Measurements from ENCODE around the gene TENM4. TPM values are rescaled to one million over a fixed set of nuclear protein-coding genes. Genes with fewer than 3 reads are reported as not detected.

TENM4 gene
- total RNA-seq, 1 donor from 2014 or later = 3.8 TPM

GRCh38 chr11:79390477-79390876 is 50.4 kb downstream of the TENM4 start:
- Mint-ChIP-seq H3K9me3 (ENCODE audit: low read depth) (no peaks in the 10 kb centered on the region), H3K27ac (ENCODE audit: unreplicated experiment) (no peak overlapping the region), H3K27me3 (ENCODE audit: low read depth) (no peaks in the 10 kb centered on the region), H3K4me1 (ENCODE audit: low read depth) (peaks cover 30% of the 10 kb centered on the region), H3K36me3 (ENCODE audit: low read depth) (no peaks in the 10 kb centered on the region), H3K4me3 (ENCODE audit: unreplicated experiment) (no peak overlapping the region)
- TF ChIP-seq CTCF (IDR thresholded peaks at IDR 0.05) = no peak
- DNase-seq (ENCODE audit: low spot score) = no peak

- Mint-ChIP-seq H3K9me3 (ENCODE audit: low read depth) (no peaks in the 10 kb centered on the region), H3K27ac (ENCODE audit: unreplicated experiment) (peak overlapping the region; percentile 2), H3K4me1 (ENCODE audit: low read depth) (peaks cover 21% of the 10 kb centered on the region), H3K27me3 (ENCODE audit: low read depth) (no peaks in the 10 kb centered on the region), H3K4me3 (ENCODE audit: unreplicated experiment) (no peak overlapping the region), H3K36me3 (ENCODE audit: low read depth) (no peaks in the 10 kb centered on the region)
- DNase-seq (ENCODE audit: low spot score) = no peak
- TF ChIP-seq CTCF (IDR thresholded peaks at IDR 0.05) = no peak
Measured at GRCh38 chr11:79388201-79388600, 52.6 kb downstream of the TENM4 start.

- no peak overlapping the region for H3K27ac Mint-ChIP-seq (ENCODE audit: unreplicated experiment)
Measured at GRCh38 chr11:79383874-79384273, 57.0 kb downstream of the TENM4 start.

GRCh38 chr11:79382301-79383050 is 58.4 kb downstream of the TENM4 start:
- DNase-seq (ENCODE audit: low spot score) = no peak
- Mint-ChIP-seq H3K36me3 (ENCODE audit: low read depth) (no peaks in the 10 kb centered on the region), H3K9me3 (ENCODE audit: low read depth) (no peaks in the 10 kb centered on the region), H3K4me3 (ENCODE audit: unreplicated experiment) (no peak overlapping the region), H3K4me1 (ENCODE audit: low read depth) (peaks cover 10% of the 10 kb centered on the region), H3K27me3 (ENCODE audit: low read depth) (no peaks in the 10 kb centered on the region), H3K27ac (ENCODE audit: unreplicated experiment) (no peak overlapping the region)
- TF ChIP-seq CTCF (IDR thresholded peaks at IDR 0.05) = no peak

More at GRCh38 chr11:79383874-79384273, 57.0 kb downstream of the TENM4 start:
- no peak for DNase-seq (ENCODE audit: low spot score)
- Mint-ChIP-seq H3K27me3 (ENCODE audit: low read depth) (no peaks in the 10 kb centered on the region), H3K4me1 (ENCODE audit: low read depth) (peaks cover 24% of the 10 kb centered on the region), H3K36me3 (ENCODE audit: low read depth) (no peaks in the 10 kb centered on the region), H3K4me3 (ENCODE audit: unreplicated experiment) (no peak overlapping the region), H3K9me3 (ENCODE audit: low read depth) (no peaks in the 10 kb centered on the region)
- no peak for TF ChIP-seq CTCF (IDR thresholded peaks at IDR 0.05)

GRCh38 chr11:79381036-79381435 is 59.8 kb downstream of the TENM4 start:
- H3K4me3 Mint-ChIP-seq (ENCODE audit: unreplicated experiment) = no peak overlapping the region
- H3K4me1 Mint-ChIP-seq (ENCODE audit: low read depth) = peaks cover 8% of the 10 kb centered on the region
- peaks cover 4% of the 10 kb centered on the region for H3K9me3 Mint-ChIP-seq (ENCODE audit: low read depth)
- no peak overlapping the region for H3K27ac Mint-ChIP-seq (ENCODE audit: unreplicated experiment)
- H3K36me3 Mint-ChIP-seq (ENCODE audit: low read depth) = peaks cover 2% of the 10 kb centered on the region
- DNase-seq (ENCODE audit: low spot score) = no peak
- TF ChIP-seq CTCF (IDR thresholded peaks at IDR 0.05) = no peak
- no peaks in the 10 kb centered on the region for H3K27me3 Mint-ChIP-seq (ENCODE audit: low read depth)

Data from chondrocyte (in vitro differentiated cells).